ENCODE measurements around the gene RRBP1. TPM values are rescaled to one million over a fixed set of nuclear protein-coding genes. Genes with fewer than 3 reads are reported as not detected.

The RRBP1 gene
- total and polyA plus RNA-seq, 4 donors = 106 to 208 (median 127) TPM

- peaks cover 0 to 19% (median 2%) of the 10 kb centered on the region in 5 donors for H3K4me1 ChIP-seq (ENCODE audit: control insufficient read depth in 5 of 5, insufficient read depth in 5 of 5, low read length in 5 of 5)
- WGBS, 2 donors = 84 to 88% methylated on average over 19 of the region's 19 CpGs
- no peaks in the 10 kb centered on the region for H3K9me3 ChIP-seq (ENCODE audit: control insufficient read depth in 4 of 4, insufficient read depth in 3 of 4, low read length in 3 of 4)
- DNase-seq (no peak), ATAC-seq (ENCODE audit: insufficient read depth, low FRiP score) (no peak)
- no peak overlapping the region for H3K4me3 ChIP-seq
- no peak overlapping the region for H3K27ac ChIP-seq (ENCODE audit: low read depth in 1 of 2, low read length in 1 of 2)
- TF ChIP-seq CTCF (IDR thresholded peaks at IDR 0.05; ENCODE audit: control extremely low read depth, extremely low read depth) = no peak
- H3K9ac ChIP-seq (ENCODE audit: insufficient read depth in 1 of 2, low read length in 2 of 2) = no peak overlapping the region
- H3K36me3 ChIP-seq (ENCODE audit: control insufficient read depth in 4 of 4, insufficient read depth in 4 of 4, low read length in 4 of 4) = peaks cover 0 to 44% (median 24%) of the 10 kb centered on the region in 4 donors
- no peaks in the 10 kb centered on the region for H3K27me3 ChIP-seq (ENCODE audit: control insufficient read depth in 3 of 3, insufficient read depth in 3 of 3, low read length in 2 of 3)
These were observed 39.4 kb downstream of the RRBP1 start for GRCh38 chr20:17642404-17643269.

- no peak for DNase-seq
- Histone ChIP-seq H3K9ac (ENCODE audit: insufficient read depth in 1 of 2, low read length in 2 of 2) (no peak overlapping the region), H3K9me3 (ENCODE audit: control insufficient read depth in 4 of 4, insufficient read depth in 3 of 4, low read length in 3 of 4) (no peaks in the 10 kb centered on the region), H3K27ac (ENCODE audit: low read depth in 1 of 2, low read length in 1 of 2) (no peak overlapping the region), H3K27me3 (ENCODE audit: control insufficient read depth in 3 of 3, insufficient read depth in 3 of 3, low read length in 2 of 3) (no peaks in the 10 kb centered on the region), H3K4me1 (ENCODE audit: control insufficient read depth in 5 of 5, insufficient read depth in 5 of 5, low read length in 5 of 5) (peaks cover 0 to 14% (median under 1%) of the 10 kb centered on the region in 5 donors), H3K36me3 (ENCODE audit: control insufficient read depth in 4 of 4, insufficient read depth in 4 of 4, low read length in 4 of 4) (peaks cover 0 to 44% (median 24%) of the 10 kb centered on the region in 4 donors), H3K4me3 (no peak overlapping the region)
- WGBS, 2 donors = 84 to 93% methylated on average over 11 of the region's 11 CpGs
- TF ChIP-seq CTCF (IDR thresholded peaks at IDR 0.05; ENCODE audit: control extremely low read depth, extremely low read depth) = no peak
- ATAC-seq (ENCODE audit: insufficient read depth, low FRiP score) = no peak
These were observed 40.0 kb downstream of the RRBP1 start for GRCh38 chr20:17641993-17642392.

GRCh38 chr20:17641520-17641964 is 40.5 kb downstream of the RRBP1 start:
- no peak for TF ChIP-seq CTCF (IDR thresholded peaks at IDR 0.05; ENCODE audit: control extremely low read depth, extremely low read depth)
- WGBS, 2 donors = 83 to 86% methylated on average over 18 of the region's 18 CpGs
- Histone ChIP-seq H3K4me3 (no peak overlapping the region), H3K36me3 (ENCODE audit: control insufficient read depth in 4 of 4, insufficient read depth in 4 of 4, low read length in 4 of 4) (peaks cover 0 to 48% (median 26%) of the 10 kb centered on the region in 4 donors), H3K27me3 (ENCODE audit: control insufficient read depth in 3 of 3, insufficient read depth in 3 of 3, low read length in 2 of 3) (no peaks in the 10 kb centered on the region), H3K4me1 (ENCODE audit: control insufficient read depth in 5 of 5, insufficient read depth in 5 of 5, low read length in 5 of 5) (peaks cover 0 to 12% (median 0%) of the 10 kb centered on the region in 5 donors), H3K9ac (ENCODE audit: insufficient read depth in 1 of 2, low read length in 2 of 2) (no peak overlapping the region), H3K9me3 (ENCODE audit: control insufficient read depth in 4 of 4, insufficient read depth in 3 of 4, low read length in 3 of 4) (no peaks in the 10 kb centered on the region), H3K27ac (ENCODE audit: low read depth in 1 of 2, low read length in 1 of 2) (no peak overlapping the region)
- DNase-seq (no peak), ATAC-seq (ENCODE audit: insufficient read depth, low FRiP score) (no peak)
